GM19455 (cell line): ENCODE data around the gene ADM2.
"Not testable (repeated sequence)": the region's sequence is repeated elsewhere in the genome, so short reads cannot be mapped to it uniquely, and the experiment has no call there.

Experiments
- ATAC-seq: cut with Tn5 transposase; IDR thresholded peaks from one replicate; pipeline ENCODE4 v1.9.1; 2021; ENCODE audit not compliant: unreplicated experiment

ADM2 gene

GRCh38 chr22:50481440-50482106, at the start of gene ADM2:
ADM2 (plus strand) TSS chr22:50481543; CDS start chr22:50481848, 305 bp downstream.
- ATAC-seq: no peak

- no peak for ATAC-seq
These were observed 49.0 kb upstream of the ADM2 start for GRCh38 chr22:50432131-50432876.

- not testable (repeated sequence) for ATAC-seq
These were observed 48.3 kb upstream of the ADM2 start for GRCh38 chr22:50432877-50433510.

GRCh38 chr22:50434849-50435248, 46.5 kb upstream of the ADM2 start:
- no peak for ATAC-seq

- ATAC-seq: no peak
These were observed 45.9 kb upstream of the ADM2 start for GRCh38 chr22:50435291-50436014.

- no peak for ATAC-seq
These were observed 45.1 kb upstream of the ADM2 start for GRCh38 chr22:50436015-50436830.

GRCh38 chr22:50436841-50437341, 44.5 kb upstream of the ADM2 start:
- no peak for ATAC-seq

- no peak for ATAC-seq
These were observed 43.6 kb upstream of the ADM2 start for GRCh38 chr22:50437511-50438304.

GRCh38 chr22:50438305-50439275, 42.8 kb upstream of the ADM2 start:
- ATAC-seq: no peak

- no peak for ATAC-seq
These were observed 42.0 kb upstream of the ADM2 start for GRCh38 chr22:50439314-50439870.

GRCh38 chr22:50439871-50440331, 41.4 kb upstream of the ADM2 start:
- ATAC-seq: no peak

- no peak for ATAC-seq
These were observed 40.6 kb upstream of the ADM2 start for GRCh38 chr22:50440544-50441249.

- ATAC-seq: no peak
These were observed 39.8 kb upstream of the ADM2 start for GRCh38 chr22:50441428-50441993.

- no peak for ATAC-seq
These were observed 38.1 kb upstream of the ADM2 start for GRCh38 chr22:50443197-50443596.

- no peak for ATAC-seq
These were observed 37.3 kb upstream of the ADM2 start for GRCh38 chr22:50443801-50444625.

- no peak for ATAC-seq
These were observed 36.7 kb upstream of the ADM2 start for GRCh38 chr22:50444663-50445062.
